Activated naive CD4-positive, alpha-beta T cell treated with anti-CD3 and anti-CD28 coated beads, Interleukin-2, amount 50 U/mL, for 16 hours (primary cell): Measurements from ENCODE around the gene OBSL1.

Experiments
- DNase-seq: peaks from one replicate; pipeline ENCODE4 v3.0.0-alpha.2; 2020

Gene OBSL1

DNA sequence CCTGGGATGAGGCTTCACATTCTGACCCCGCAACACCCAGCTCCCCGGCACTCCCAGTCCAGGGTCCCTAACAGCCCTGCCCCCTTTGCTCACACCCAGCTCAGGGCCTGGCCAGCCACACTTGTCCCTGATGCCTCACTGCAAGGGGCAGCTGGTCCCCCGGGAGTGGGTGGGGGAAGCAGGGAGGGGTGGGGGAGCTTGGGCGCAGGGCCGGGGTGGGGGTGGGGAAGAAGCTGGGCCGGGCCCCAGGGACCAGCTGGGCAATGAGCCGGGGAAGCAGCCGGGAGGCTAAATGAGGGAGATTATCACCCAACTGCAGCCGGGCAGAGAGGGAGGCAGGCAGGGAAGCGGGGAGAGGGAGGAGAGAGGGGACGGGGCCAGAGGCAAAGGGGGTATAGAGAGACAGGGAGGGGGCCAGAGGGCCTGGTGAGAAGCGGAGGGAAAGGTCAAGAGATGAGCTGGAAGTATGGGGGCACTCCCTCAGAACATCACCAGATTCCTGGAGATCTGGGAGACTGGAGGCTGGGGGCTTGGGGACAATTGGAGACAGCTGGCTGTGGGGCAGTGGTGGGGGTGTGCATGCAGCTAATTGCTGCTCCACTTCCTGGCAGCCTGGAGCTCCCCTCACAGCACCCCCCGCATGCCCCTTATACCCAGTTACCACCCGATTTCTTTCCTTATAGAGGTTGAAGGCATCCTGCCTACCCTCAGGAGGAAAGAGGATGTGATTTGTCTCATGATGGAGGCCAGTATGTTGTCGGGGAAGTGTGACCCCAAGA is 59.6 kb downstream of the OBSL1 start:
- DNase-seq, result no peak

DNA sequence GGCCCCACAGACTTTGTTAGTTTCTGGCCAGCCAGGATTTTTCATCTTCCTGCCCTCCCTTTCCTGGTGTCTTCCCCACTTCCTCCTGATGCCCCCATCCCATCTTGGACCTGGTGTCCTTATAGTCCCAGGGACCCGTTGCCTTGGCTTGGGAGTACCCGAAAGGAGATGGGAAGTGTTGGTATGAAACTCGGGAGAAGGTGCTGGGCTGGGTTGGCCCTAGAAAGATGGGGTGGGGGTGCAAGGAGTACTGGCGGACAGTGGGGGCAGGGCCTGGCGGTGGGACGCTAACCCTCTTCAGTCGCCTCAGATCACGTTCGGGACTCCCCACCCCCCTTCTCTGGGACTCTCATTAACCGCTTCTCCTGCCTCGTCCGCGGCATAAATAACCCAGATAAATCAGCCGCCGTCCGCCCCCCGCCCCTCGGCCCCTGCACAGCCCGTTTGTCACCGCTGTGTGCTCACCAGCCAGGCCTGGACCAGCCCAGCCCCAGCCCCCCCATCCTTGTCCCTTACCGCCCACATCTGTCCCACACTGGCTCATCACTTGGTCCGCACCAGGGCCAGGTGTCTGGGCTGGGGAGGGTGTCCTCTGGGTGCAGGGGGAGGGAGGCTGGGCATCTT is 60.7 kb downstream of the OBSL1 start:
- DNase-seq, result no peak

DNA sequence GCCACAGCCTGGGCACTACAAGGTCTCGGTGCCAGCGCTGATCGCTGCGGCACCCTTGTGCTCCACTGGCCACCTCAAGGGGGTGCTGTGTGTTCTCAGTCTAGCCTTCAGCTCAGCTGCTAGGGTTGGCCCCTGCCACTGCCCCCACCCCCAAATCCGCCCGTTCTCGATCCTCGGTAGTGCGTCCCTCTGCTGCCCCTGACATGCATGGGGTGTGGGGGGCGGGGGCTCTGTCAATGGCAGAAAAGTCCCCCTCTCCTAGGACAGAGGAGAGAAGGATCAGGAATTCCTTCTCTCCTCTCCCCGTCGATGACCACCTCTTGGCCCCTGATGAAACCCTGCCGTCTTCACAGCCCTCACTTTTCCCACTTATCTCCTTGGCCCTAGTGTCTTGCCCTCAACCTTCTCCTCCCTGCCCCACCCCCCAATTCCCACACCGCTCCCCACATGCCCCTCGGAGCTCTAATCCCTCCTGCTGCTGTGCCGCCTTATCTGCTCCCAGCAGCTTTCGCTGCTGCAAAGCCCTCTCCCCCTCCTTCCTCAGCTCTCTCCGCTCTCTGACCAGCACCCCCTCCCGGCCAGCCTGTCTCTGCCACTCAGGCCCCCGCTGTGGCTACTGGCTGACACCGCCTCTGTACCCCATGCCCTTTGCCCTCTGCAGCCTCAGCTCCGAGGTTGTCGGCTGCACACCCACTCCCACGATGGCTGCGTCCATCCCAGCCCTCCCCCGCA is 61.4 kb downstream of the OBSL1 start:
- DNase-seq, result peak; percentile 62

DNA sequence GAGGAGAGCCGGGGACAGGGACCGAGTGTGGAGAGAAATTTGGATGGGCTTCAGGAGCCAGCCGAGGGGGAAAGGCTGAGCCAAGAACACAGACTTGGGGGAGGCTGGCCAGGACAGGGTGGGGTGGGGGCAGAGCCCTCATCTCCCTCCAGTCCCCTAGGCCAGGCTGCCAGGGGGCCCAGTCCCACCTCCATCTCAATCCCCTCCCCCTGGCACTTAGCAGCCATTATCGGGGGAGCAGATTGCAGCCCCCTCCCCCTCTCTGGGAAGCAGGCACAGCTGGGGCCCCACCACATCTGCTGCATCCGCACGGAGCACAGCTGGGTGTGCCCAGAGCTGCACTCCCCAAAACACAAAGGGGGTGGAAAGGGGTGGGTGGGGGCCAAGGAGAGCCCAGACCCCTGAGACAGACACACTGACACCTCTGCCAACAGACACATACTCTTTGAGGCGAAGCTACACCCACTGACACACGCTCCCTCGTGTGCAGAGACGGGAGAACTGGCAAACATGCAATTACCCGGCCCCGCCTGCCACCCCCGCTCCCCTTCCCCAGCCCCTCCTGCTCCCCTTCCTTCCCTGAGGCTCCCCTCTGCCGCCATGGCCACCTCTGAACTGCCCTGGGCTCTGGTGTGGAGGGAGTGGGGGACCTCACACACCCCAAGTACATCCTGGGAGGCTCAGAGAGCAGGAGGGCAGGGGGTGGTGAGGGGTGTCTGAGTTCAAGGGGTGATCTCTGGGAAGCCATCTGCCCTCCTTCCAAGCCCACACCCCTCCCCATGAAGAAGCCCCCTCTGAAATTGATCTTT is 62.2 kb downstream of the OBSL1 start:
- DNase-seq, result no peak

DNA sequence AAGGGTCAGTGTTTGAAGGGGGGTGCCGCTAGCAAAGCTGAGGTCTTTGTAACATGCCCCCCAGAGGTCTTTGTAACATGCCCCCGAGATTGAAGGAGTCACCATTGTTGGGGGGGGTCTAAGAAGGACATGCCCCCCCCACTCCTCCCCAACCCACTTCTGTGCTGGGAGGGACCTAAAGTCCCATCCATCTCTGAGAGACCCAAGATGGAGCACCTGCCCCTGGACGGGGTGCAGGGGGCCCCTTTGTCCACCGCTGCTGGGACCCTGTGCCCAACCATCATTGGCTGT is 63.0 kb downstream of the OBSL1 start:
- no peak for DNase-seq

DNA sequence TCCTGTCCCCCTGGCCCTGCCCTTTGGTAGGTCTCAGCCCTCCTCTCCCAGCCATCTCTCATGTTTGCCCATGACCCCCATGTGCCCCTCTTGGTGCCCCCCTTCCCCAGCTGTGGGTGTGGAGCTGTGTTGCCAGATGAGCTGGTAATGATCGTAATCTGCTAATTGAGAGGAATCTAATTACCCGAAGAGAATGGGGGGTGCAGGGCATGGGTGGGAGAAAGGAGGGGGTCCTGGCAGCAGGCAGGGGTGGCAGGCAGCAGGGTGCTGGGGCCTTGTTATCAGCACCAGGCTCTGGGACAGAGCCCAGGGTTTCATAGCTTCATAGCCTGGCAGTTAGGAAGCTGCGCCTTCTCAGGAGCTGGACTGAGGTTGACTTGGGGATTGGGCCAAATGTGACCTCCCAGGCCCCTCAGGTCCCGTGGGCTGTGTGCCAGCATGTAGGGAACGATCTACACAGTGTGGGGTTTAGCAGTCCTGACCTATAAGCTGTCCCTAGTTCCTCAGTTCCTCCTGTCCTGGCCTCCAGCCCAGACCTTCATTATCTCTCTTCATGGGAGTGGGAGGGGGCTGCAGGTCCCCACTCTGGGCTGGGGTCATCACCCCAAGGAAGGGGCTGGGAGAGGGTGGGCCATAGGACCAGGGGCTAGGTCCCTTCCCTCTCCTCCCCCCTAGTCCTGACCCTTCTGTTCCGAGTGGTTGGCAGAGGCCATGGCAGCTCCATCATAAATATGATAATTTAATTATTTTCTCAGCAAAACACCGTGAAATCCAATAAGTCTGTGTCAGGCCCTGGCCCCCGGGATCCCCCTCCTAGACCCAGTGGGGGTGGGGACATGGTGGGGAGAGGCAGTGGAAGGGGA is 63.5 kb downstream of the OBSL1 start:
- no peak for DNase-seq

DNA sequence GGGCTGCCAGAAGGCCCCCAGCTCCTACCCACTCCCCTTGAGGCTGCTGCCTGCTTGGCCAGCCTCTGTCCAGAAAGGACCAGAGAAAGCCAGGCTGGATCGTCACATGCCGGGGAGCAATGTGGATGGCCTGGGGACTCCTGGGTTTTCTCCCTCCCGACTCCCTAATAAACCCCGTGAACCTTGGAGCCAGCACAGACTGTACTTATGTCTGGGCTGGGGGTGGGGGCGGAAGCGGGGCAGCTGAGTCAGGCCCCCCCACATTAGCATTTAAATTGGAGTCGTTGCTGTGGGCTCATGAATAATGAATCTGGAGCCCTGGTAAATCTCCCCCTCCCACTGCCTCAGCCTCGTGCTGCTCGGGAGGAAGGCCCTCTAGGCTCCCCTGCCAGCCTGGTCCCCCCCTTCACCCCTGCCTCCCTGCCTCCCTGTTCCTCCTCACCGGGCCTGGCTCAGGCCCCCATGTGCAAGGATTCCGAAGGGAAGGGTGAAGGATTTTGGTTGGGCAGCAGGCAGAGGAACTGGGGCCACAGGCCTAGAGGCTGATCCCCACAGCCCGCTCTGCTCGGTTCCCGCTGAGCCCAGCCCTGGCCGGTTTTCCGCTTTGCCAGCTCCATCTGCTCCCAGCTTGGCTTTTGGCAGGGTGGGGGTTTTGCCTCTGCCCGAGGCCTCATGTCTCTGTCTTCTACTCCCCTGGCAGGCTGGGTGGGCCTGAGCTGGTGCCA is 64.4 kb downstream of the OBSL1 start:
- no peak for DNase-seq

DNA sequence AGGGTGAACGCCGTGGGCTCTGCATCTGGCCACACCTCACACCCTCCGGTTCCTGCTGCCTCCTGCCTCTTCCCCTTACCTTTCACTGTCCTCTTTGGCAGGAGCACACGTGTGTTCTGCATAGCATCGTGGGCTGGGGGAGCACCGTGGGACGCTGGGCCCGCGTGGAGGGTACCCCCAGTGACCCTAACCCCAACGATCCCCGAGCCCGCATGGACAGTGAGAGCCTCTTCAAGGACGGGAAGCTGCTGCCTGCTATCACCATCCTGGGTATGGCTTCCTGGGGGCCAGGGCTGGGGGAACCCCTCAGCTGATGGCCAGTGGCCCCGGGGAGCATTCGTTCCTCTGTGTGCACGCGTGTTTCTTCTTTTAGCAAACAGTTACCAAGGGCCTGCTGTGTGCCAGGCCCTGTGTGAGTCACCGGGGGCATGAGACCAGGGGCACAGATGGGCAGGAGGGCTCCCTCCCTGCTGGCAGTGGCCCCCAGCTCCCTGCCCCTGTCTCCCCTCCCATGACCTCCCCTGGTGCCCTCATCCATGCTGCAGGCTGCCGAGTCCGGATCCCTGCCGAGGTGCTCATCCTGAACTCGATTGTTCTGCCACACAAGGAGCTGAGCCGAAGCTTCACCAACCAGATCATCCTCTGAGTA is 65.1 kb downstream of the OBSL1 start:
- no peak for DNase-seq

DNA sequence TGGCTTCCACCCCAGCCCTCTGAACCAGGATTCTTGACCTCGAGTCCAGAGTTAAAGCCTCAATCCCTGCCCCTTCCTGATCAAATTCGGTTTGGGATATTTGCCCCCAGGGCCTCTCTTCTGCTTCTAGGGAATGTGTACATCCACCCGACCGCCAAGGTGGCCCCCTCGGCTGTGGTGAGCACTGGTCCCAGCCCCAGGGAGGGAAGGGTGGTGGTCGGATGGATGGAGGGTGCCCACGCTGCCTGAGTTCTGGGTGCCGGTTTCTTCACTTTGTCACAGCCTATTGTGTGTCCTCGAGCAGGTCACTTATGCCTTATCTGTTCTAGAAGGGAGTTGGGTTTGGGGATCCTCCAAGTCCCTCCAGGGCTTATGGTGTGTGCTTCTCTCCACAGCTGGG is 65.8 kb downstream of the OBSL1 start:
- no peak for DNase-seq

DNA sequence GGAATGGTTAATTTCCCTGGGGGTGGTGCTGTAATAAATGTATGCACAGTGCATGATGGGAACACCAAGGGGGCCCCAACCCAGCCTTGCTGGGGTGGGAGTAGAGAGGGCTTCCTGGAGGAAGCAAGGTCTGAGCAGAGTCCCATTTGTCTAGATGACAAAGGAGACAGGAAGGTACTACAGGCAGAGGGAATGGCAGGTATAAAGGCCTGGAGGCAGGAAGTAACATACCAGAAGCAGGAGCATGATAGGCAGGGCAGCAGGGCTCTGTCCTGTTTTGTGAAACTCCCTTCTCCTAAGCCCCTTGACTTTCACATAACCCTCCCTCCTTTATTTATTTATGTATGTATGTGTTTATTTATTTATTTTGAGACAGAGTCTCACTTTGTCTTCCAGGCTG is 68.7 kb downstream of the OBSL1 start:
- no peak for DNase-seq

DNA sequence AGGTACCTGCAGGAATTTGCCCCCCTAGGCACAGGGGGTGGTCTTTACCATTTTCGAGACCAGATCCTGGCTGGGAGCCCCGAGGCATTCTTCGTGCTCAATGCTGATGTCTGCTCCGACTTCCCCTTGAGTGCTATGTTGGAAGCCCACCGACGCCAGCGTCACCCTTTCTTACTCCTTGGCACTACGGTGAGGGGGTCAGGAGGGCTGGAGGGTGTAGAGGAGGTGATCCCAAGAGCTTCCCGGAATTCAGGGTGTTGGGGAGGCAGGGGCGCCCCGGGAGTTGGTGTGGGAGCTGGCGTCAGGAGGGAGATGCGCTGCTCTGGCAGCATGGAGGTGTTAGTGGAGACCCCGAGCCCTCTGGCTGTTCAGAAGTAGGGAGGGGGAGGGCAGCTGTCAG is 69.5 kb downstream of the OBSL1 start:
- no peak for DNase-seq
